HL-60 (cell line): ENCODE data around the gene BABAM2.

Source experiments
- DNase-seq, 2 experiments: peaks; one replicate each; pipeline ENCODE4 v3.0.0-alpha.2; 2010 to 2020; ENCODE audit warnings: low read depth in 1 of 2, low spot score in 1 of 2
- H3K27ac ChIP-seq: fragments of 250-450 bp; sonication (Bioruptor Pico); replicated peaks from 2 replicates; pipeline ENCODE4 v1.5.1; 2020; ENCODE audit warnings: mild to moderate bottlenecking, moderate library complexity
- H3K27me3 ChIP-seq: fragments of 250-450 bp; sonication (Bioruptor Pico); 2 replicates; pipeline ENCODE4 v1.5.1; 2021; ENCODE audit warnings: mild to moderate bottlenecking, moderate library complexity; ENCODE audit not compliant: insufficient read depth, poor library complexity, severe bottlenecking
- H3K4me3 ChIP-seq: replicated peaks from 2 replicates; pipeline ENCODE4 v1.5.1; 2011; ENCODE audit warnings: mild to moderate bottlenecking, control low read depth, low read length; ENCODE audit not compliant: insufficient read depth
- GABPA ChIP-seq: IDR thresholded peaks from 2 replicates; pipeline ENCODE4 v1.6.1; 2012; ENCODE audit warnings: low read depth
- POLR2AphosphoS5 ChIP-seq: IDR thresholded peaks from 2 replicates; pipeline ENCODE4 v1.6.1; 2012; ENCODE audit warnings: low read depth
- SPI1 ChIP-seq: IDR thresholded peaks from 2 replicates; pipeline ENCODE4 v1.6.1; 2012; ENCODE audit warnings: low read depth, mild to moderate bottlenecking, borderline replicate concordance
- TF ChIP-seq, protein P1 (sequence below): IDR thresholded peaks from one replicate; pipeline ENCODE4 v1.5.1; 2011; ENCODE audit warnings: low read length, control low read depth, inconsistent platforms; ENCODE audit not compliant: insufficient read depth
- TF ChIP-seq, protein P2 (sequence below): IDR thresholded peaks from 2 replicates; pipeline ENCODE4 v1.6.1; 2012; ENCODE audit warnings: low read depth; ENCODE audit not compliant: insufficient replicate concordance

BABAM2 gene

DNA sequence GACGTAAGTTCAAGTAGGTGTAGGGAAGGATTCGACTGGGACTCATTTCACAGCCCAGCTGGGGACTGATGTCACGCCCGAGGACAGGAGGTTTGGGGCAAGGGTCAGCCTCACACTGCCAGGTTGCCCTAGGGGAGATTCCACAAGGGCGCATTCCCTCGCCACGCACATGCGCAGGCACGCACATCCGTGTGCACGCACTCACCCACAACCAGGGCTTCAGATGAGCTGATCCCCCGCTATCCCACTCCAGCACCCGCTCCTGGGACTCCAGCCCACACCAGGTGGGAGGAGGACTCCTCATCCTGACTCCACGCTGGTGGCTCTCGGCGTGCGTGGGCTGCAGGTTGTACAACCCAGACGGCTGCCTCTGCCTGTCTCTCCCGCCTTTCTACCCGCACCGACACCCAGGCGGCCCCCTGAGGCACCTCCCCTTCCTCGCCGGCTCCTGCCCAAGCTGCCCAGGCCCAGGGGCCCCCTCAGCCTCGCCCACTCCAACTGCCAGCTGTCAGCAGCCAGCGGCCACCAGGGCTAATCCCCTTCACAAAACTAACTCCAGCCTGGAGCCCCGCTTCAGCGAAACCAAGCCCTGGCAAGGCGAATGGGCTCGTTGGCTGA lies 454.3 kb downstream of the BABAM2 start:
- TF ChIP-seq SPI1 (no peak), POLR2AphosphoS5 (no peak)
- DNase-seq = no peak
- no peak overlapping the region for H3K4me3 ChIP-seq
- H3K27me3 ChIP-seq = no peaks in the 10 kb centered on the region
- H3K27ac ChIP-seq = no peak overlapping the region

DNA sequence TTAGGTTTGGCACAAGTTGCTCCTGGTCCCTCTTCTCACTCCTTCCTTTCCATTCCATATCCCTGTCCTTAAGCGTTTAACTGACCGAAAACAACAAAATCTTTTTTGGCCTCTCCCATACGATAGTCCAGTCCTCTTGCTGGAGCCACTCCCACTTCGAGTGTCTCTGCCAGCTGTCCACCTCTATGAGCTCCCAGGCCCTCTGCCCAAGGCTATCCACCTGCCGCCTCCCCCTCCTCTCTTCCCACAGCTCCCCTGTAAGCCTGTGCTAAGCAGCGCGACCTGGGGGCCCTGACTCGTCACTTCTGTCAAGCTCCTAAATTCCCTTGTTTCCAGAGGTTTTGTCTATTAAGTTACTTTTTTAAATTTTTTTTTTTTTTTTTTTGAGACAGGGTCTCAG lies 455.1 kb downstream of the BABAM2 start:
- no peak overlapping the region for H3K27ac ChIP-seq
- no peak overlapping the region for H3K4me3 ChIP-seq
- no peaks in the 10 kb centered on the region for H3K27me3 ChIP-seq
- DNase-seq = no peak
- TF ChIP-seq SPI1 (no peak), GABPA (no peak), POLR2AphosphoS5 (no peak)
- TF ChIP-seq, protein P1, sequence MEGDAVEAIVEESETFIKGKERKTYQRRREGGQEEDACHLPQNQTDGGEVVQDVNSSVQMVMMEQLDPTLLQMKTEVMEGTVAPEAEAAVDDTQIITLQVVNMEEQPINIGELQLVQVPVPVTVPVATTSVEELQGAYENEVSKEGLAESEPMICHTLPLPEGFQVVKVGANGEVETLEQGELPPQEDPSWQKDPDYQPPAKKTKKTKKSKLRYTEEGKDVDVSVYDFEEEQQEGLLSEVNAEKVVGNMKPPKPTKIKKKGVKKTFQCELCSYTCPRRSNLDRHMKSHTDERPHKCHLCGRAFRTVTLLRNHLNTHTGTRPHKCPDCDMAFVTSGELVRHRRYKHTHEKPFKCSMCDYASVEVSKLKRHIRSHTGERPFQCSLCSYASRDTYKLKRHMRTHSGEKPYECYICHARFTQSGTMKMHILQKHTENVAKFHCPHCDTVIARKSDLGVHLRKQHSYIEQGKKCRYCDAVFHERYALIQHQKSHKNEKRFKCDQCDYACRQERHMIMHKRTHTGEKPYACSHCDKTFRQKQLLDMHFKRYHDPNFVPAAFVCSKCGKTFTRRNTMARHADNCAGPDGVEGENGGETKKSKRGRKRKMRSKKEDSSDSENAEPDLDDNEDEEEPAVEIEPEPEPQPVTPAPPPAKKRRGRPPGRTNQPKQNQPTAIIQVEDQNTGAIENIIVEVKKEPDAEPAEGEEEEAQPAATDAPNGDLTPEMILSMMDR = no peak
- TF ChIP-seq, protein P2, sequence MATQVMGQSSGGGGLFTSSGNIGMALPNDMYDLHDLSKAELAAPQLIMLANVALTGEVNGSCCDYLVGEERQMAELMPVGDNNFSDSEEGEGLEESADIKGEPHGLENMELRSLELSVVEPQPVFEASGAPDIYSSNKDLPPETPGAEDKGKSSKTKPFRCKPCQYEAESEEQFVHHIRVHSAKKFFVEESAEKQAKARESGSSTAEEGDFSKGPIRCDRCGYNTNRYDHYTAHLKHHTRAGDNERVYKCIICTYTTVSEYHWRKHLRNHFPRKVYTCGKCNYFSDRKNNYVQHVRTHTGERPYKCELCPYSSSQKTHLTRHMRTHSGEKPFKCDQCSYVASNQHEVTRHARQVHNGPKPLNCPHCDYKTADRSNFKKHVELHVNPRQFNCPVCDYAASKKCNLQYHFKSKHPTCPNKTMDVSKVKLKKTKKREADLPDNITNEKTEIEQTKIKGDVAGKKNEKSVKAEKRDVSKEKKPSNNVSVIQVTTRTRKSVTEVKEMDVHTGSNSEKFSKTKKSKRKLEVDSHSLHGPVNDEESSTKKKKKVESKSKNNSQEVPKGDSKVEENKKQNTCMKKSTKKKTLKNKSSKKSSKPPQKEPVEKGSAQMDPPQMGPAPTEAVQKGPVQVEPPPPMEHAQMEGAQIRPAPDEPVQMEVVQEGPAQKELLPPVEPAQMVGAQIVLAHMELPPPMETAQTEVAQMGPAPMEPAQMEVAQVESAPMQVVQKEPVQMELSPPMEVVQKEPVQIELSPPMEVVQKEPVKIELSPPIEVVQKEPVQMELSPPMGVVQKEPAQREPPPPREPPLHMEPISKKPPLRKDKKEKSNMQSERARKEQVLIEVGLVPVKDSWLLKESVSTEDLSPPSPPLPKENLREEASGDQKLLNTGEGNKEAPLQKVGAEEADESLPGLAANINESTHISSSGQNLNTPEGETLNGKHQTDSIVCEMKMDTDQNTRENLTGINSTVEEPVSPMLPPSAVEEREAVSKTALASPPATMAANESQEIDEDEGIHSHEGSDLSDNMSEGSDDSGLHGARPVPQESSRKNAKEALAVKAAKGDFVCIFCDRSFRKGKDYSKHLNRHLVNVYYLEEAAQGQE = no peak

DNA sequence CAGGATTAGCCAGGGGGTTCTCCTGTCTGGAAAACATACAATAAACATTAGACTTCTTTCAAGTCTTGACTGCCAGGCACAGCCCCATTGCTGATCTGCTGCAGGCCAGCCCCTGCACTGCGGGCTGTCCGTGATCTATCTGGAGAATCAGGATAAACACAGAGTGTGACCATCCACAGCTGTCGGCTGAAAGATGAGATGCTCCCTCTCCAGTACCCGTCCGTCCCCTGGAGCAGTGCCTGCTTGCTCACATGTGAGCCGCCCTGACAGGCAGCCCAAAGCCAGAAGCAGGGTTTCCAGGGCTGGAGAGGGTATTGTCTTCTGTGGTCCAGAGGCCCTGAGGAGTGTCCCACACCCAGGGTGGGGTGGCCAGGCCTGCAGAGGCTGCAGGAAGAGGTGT lies 456.1 kb downstream of the BABAM2 start:
- Histone ChIP-seq H3K4me3 (no peak overlapping the region), H3K27me3 (no peaks in the 10 kb centered on the region), H3K27ac (no peak overlapping the region)
- DNase-seq = no peak
- TF ChIP-seq, protein P2 = no peak
- TF ChIP-seq GABPA (no peak), SPI1 (no peak), POLR2AphosphoS5 (no peak)

DNA sequence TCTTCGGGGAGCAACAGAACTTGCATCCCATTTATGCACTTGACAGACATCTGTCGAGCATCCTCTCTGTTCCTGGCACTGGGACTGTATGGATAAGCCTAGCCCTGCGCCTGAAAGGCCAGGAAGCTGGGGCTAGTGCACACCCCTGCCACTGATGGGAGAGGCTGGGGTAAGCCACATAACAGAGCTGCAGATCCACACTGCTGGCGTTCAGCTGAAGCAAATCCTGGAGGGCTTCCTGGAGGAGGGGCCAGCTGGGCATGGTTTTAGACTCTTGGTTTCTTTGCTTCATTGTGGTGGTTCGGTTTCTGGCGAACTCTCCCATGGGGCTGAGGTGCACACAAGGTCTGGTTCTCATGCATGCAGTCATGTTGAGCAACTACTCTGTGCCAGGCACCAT lies 456.7 kb downstream of the BABAM2 start:
- Histone ChIP-seq H3K4me3 (no peak overlapping the region), H3K27me3 (no peaks in the 10 kb centered on the region), H3K27ac (no peak overlapping the region)
- no peak for DNase-seq
- TF ChIP-seq SPI1 = no peak
- TF ChIP-seq, protein P1 = no peak
- TF ChIP-seq, protein P2 = no peak
- no peak for TF ChIP-seq GABPA
- TF ChIP-seq POLR2AphosphoS5 = no peak
